HG03039 (cell line): Measurements from ENCODE around the gene HES6.
A peak's percentile ranks its signal among the peaks of the same experiment; 100 is the strongest.

ENCODE experiments used
- ATAC-seq: cut with Tn5 transposase; IDR thresholded peaks from one replicate; pipeline ENCODE4 v1.9.1; 2021; ENCODE audit warnings: mild to moderate bottlenecking, moderate library complexity; ENCODE audit not compliant: unreplicated experiment

Gene HES6

DNA sequence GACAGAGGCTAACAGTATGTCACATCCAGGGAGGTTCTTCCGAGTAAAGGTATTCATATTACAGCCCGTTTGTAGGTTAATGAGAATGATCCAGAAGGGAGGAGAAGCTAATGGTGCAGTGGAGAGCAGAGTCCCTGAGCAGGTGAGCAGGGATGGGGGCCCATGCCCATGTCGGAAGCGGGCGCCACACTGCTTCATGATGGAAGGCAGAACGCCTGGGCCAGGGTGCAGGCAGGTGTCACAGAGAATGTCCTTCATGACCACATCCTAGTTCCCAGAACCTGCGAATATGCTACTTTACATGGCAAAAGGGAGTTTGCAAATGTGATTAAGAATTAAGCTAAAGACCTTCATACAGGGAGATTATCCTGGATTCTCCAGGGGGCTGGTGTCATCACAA lies 4.0 kb downstream of the HES6 start:
- ATAC-seq = no peak

DNA sequence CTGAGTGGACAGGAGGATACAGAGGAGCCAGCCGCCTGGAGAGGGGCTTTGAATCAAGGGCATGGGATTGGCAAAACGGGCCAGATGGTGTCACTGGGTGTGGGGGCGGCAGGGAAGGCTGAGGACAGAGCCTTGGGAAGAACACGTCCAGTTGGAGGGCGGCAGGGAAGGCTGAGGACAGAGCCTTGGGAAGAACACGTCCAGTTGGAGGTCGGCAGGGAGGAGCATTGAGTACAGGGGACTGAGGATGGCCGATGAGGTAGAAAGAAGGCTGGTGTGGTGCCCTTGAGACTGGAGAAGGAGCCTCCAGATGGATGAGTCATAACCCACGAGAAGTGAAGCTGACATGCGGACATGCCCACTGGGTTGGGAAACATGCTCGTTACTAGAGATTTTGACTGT lies 4.5 kb downstream of the HES6 start:
- no peak for ATAC-seq

DNA sequence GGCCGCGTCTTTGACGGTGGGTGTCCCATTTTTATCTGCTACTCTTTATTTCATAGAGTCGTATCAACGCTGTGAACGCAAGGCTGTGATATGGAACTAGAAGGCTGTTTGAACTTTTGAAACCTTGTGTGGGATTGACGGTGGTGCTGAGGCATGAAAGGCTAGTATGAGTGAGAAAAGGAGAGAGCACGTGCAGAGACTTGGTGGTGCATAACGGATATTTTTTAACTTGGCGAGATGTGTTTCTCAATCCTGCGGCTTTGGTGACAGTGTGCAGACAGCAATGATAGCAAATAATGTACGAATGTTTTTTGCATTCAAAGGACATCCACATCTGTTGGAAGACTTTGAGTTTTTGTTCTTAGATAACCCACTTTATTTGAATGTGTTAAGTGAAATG lies 6.2 kb downstream of the HES6 start:
- no peak for ATAC-seq

DNA sequence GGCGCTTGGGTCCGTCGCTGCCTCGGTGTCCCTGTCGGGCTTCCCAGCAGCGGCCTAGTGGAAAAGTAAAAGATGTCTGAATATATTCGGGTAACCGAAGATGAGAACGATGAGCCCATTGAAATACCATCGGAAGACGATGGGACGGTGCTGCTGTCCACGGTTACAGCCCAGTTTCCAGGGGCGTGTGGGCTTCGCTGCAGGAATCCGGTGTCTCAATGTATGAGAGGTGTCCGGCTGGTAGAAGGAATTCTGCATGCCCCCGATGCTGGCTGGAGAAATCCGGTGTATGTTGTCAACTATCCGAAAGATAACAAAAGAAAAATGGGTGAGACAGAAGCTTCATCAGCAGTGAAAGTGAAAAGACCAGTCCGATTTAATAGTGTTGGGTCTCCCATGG lies 8.0 kb downstream of the HES6 start:
- no peak for ATAC-seq

DNA sequence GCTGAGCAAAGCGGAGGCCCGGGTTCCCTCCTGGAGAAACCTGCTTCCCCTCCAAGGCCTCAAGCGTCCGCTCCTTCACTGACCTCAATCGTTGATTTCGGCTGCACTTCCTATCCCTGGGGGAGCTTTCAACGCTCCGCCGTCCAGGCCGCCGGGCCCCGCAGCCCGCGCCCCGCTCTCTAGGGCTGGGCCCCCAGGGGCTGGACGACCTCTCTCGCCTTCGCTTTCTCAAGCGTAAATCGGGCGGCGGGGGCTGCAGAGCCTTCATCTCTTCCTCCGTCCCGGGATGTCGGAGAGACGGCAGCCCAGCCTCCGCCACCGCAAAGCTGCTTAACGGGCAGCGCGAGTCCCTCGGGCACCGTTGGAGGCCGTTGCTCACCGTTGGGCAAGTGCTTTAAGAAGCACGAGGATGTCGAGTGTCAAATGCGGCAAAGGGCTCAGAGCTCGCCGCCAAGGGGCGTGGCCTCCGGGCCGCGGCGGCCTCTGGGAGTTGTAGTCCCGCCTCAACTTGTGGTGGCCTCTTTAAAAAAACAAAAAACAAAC lies 8.5 kb downstream of the HES6 start:
- peak; percentile 56 for ATAC-seq

DNA sequence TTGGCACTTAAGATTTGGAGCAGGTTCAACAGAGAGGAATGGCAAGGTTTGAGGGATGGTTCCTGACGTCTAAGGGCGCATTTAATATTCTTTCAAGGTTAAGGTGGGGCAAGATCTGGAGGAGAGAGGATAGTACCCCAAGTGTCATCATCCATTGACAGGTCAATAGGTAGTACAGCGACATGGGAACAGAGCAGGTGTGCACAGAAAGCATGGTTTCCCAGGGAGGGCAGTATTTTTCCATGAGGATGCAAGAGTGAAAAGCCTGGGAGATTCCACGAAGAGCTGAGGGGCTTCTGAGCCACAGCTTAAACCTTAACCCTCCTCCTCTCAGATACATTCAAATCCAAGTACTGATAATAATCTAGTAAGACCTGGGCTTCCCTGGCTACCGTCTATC lies 9.1 kb downstream of the HES6 start:
- ATAC-seq = no peak

DNA sequence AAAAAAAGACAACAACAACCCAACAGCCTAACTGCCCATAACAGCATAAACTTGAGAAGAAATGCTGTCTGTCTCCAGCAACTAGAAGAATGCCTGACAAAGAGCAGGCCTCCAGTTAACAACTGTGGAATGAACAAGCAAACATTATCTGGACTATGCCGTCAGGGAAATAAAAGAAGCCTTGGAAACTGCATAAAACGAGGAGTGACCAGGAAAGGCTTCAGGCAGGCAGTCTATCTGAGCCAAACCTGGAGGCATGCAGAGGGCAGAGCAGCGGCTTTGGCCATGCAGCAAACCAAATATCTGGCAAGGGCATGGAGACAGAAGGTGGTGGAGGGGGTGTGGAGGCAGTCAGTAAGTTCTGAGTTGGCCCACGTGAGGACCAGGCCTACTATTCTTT lies 11.1 kb downstream of the HES6 start:
- no peak for ATAC-seq

DNA sequence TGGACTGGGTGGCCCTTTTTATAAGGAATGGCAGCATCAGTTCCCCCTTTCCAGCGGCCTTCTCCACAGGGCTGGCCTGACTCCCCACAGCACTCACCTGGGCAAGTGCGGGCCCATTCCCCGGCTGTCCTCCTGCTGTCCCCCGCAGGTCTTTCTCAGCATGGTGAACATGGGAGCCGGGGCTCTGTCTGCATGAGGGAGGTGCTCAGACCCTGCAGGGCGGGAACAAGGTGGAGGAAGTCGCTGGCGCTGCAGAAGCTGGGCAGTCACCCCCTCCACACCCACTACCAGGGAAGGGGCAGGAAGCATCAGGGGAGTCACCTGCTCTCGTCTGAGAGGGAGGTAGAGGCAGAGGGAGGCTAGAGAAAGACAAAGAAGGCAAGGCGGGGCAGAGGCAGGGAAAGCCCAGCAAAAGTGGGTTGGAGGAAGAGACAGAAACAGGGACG lies 12.2 kb downstream of the HES6 start:
- no peak for ATAC-seq

DNA sequence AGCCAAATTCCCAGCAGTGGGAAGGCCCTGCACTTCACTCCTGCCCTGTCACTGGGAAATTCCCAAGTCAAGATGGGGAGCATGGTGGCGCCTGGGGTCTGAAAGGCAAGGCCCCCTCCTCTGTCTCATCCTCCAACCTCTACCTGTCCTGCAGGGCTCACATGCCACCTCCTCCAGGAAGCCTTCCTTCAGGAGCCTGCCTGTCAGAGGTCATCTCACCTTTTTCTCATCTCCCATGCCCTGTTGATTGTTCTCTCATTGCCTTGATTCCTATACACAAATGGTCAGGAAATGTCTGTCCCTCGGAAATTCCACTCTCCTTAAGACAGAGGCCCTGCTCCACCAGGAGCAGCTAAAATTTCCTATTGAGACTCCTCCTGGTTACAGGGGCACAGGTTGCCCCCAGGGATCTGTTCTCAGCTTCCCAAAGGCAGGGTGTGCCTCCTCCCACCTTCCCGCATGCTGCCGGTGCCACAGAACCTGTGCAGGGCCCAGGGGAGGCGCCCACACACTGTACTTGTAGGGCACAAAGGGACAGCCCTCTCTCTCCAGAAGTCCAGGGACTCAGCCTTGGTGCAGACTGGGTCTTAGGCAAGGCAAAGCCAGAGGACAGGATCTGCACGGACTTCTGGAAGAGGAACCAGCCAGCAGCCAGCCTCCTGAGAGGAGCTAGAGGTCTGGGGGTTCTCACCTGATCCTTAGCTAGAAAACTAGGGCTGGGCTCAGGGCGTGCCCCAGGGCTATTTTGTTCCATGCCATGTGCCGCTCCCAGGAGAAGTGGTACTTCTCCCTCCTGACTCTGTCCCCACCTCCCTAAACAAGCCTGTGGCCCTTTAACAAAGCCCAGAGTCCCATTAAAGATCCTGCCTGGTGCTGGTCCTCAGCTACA lies 12.9 kb downstream of the HES6 start:
- ATAC-seq = no peak

DNA sequence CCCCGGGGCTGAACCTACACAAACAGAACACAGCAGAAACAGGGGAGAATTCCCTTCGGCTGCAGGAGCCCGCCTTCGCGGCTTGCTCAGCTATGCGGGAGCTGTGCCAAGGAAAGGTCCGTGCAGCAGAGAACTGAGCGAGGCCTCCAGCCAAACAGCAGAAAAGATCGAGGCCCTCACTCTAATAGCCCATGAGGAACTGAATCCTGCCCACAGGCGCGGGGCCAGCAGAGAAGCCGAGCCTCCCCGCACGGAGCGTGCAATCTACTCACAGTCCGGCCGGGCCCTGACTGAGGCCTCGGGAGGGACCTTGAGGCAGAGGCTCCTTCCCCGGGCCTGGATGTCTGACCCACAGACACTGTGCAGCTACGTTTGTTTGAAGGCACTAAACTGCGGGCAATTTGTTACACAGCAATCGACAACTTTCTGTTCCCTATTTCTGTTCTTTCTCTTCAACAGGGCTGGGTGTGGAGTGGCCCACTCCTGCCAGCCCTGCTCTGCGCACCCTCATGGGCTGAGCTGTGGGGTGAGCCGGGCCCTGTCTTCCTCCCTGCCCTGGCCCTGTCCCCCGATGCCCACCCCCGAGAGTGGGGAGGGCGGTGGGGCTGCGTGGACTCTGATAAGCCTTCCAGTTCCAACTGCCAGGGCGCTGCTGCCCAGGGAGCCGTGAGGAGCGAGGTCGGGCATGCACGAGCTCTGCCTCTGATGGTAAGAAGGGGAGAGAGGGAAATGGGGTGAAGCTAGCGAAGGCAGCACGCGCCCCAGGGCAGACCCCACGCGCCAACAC lies 13.7 kb downstream of the HES6 start:
- no peak for ATAC-seq

DNA sequence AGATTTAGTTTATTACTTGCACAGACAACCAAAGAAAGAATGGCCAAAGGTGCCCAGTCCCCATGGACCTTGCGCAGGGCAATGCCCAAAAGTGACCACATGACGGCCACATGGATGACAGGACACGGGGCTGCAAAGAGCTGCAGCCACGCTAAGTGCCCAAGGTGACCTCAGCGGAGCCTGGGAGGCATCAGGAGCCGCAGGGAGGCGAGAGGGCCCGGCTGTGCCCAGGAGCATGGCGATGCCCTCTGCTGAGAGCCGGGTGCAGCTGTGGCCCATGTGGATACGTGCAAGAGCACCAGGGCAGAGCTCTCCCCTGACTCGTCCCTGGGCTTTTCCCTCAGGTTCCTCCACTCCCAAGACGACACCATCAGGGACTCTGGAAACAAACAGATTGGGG lies 14.7 kb downstream of the HES6 start:
- ATAC-seq = no peak

DNA sequence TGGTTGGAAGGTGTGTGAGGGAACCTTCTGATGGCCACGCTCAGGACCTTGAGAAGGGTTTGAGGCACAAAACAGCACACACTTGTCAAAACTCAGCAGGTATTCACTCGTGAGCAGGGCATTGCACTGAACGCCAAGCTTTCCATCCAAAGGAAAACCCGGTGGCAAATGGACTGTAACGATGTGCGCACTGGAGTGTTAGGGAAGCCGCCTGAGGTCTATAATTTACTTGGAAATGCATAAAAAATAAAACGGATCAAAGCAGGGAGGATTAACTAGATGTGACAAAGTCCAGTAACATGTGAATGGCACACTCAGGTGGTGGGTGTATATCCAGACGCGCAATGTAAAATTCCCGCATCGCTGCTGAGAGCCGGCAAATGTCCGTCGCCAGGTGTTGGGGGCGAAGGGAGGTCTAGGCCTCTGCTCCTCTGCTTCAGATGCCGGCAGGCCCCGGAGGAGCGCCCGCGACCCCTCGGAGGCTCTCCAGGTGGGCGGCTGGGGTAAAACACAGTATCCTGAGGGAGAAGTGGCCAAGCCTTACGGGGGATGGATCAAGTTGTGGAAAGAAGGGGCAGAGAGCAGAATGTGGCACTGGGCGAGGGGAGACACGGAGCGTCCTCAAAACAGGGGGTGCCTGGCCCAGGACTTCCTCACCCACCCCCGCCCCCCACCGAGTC lies 15.3 kb downstream of the HES6 start:
- ATAC-seq = no peak

DNA sequence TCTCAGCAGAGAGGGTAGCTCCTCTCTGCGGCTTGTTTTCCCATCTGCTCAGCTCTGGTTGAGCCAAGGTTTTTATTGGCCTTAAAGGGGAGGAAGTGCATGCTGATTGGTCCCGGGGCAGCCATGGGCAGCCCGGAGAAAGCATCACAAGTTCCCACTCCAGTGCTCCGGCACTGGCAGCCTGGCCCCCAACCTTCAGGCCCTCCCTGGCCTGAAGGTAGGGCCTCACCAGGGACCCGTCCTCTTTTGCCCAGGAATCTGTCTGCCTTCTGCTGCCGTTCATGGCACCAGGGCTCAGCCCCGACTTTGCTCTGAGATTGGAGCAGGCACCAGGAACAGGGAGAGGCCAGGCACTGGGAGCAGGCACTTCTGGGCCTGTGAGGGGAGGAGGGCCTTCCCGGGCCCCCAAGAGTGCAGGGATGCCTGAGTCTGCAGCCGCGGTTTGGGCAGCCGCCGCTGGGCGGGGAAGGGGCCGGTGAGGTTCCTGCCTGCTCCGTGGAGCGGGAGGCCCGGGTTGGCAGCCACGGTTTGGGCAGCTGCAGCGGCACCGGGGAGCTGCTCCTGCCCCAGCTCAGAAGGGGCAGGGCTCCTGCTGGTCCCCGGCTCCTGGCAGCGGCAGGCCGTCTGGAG lies 18.8 kb downstream of the HES6 start:
- no peak for ATAC-seq

DNA sequence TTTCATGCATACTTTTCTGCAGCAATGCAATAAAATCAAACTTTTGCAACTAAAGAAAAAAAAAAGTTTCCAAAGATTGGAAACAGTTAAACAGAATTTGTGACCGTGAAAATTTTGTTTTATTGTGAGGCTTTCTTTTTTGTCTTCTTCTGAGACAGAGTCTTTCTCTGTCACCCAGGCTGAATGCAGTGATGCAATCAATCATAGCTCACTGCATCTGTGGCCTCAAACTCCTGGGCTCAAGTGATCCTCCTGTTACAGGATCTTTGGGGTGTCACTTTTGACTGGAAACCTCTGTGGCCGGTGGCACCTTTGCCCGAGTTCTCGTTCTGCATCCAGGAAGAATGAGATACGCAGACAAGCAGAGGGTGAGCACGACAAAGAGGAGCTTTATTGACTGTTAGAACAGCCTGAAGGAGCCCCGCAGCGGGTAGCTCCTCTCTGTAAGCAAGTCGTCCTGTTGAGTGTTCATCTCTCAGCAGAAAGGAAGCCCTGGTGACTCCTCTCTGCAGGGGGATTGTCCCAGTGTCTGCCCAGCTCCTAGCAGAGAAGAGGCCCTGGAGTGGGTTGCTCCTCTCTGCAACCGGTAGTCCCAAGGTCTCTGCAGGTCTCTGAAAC lies 19.5 kb downstream of the HES6 start:
- ATAC-seq = no peak

DNA sequence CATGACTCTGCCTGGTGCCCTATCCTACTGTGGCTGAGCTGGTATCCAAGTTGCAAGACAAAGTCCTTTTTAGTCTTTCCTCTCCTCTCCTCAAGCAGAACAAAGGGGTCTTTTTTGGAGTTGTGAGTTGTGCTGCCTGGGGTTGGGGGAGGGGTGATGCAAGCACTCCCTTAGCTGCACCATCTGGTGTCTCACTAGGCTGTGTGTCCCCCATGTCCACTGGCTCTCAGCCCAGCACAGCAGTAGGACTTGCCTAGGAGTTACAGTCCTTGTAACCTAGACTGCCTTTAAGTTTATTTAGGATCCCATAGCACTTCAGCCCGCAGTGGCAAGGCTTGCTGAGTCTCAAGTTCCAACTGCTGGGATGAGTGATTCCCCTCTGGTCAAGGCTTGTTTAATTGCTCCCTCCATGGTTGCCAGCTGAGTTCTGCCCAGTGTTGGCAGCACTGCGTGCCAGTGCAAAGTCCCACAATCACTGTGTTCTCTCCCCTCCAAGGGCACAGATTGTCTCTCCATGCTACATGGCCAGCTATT lies 23.1 kb downstream of the HES6 start:
- no peak for ATAC-seq

DNA sequence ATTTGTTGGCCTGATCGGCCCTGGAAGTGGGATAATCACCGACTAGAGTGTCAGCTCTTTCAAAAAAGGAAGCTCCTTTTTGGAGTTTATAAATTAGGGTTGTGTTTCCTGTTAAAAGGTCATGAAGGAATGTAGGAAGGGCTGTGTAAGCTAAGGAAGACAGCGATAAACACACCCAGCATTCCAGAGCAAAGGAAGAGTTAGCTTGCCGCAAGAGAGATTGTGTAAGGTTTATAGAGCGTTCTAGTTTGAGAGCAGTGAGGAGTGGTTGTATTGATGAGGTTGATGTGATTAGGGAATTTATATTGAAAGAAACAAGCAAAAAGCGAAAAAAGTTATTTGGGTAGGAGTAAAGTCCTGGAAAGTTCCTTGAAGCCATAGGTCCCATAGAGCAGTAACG lies 32.8 kb downstream of the HES6 start:
- no peak for ATAC-seq

DNA sequence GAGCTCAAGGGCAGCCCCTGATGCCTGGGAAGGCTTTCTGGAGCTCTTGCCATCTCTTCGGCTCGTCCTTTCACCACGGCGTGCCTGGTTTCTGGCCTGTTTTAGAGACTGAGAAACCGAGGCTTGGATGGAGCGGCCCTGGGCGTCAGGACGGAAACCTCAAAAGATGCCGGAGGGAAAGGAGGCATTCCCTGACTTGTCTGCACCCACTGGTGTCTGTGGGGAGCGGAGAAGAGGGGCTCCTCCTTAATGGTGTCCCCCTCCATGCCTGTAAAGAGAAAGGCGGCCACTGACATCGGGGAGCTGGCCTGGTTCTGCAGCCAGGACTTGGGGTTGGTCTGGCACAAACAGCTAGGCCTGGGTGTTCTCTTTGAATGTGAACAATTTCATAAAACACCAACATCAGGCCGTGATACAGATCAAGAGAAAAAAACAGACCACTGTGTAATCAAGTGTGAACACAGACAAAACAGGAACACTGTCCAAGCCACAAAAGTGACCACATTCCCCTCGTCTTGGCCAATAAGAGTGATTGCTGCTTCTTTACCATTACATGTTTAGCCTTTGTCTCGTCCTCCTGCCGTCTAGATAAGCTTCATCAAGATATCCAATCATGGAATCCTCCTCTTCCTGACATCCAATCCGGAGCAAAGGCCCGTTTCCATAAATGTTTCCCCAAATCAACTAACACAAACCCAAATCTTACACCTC lies 35.7 kb downstream of the HES6 start:
- ATAC-seq = peak; percentile 8

DNA sequence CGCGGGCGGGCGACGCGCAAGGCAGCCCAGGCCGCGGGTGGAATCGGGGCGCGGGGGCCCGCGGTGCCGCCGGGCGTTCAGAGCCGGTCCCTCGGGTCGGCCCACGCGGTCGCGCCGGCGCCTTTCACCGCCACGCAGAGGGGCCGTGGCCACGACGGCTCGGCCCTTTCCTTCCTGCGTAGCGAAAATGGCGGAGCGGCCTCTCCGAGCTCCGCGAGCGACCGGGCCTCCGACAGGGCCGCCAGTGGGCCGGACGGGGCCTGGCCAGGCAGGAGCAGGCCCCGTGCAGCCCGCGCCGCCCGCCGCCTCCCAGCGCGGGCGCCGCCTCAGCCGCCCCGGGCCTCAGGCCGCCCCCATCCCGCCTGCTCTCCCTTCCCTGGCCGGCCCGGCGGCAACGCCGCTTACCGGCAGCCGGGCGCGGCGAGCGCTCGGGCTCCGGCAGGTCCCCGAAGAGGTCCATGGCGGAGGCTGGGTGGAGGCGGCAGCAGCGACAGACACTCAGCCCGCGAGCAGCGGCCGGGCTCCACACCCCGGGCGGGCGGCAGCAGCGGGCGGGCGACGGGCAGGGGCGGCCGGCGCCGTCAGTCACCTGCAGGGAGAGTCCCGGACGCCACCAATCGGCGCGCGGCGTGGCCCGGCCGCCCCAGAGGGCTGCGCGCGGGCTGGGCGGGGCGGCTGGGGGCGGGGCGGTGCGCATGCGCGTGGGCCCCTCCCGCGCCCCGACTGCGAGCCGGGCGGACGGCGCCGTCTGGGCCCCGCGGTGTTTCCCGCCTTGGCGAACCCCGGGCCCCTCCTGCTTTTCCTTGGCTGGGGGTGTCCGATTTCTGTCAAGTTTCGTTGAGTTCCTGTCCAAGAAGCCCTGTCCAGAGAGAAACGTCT lies 36.5 kb downstream of the HES6 start, which contains the start of gene ILKAP:
TSS of gene ILKAP (minus strand) at position 602 of the 879 bp plus-strand sequence. CDS start at position 460, 142 bp downstream.
- ATAC-seq = peak; percentile 94
